ENCODE results near the gene DACT1. TPM values are rescaled to one million over a fixed set of nuclear protein-coding genes. Genes with fewer than 3 reads are reported as not detected.

The DACT1 gene
- total and polyA plus RNA-seq, 2 of the 13 experiments (the other 11 are each of a cell fraction or from before 2014, with no cell fraction given) = 0.01 TPM; not detected in 1

- ATAC-seq (no peak), FAIRE-seq (no peak), DNase-seq (ENCODE audit: low spot score) (no peak)
- intact Hi-C loops (cut with micrococcal nuclease; ENCODE audit: unreplicated experiment) = no loop called here
- no peak overlapping the region for H3K4me2 ChIP-seq (ENCODE audit: low read depth, low read length)
- H3K27me3 ChIP-seq (ENCODE audit: control insufficient read depth in 1 of 2, insufficient read depth in 2 of 2, low read length in 2 of 2) = no peaks in the 10 kb centered on the region
- no peaks in the 10 kb centered on the region for H3K4me1 ChIP-seq (ENCODE audit: insufficient read depth, low read length)
- no peak overlapping the region for H3K4me3 ChIP-seq (replicated peaks in 1 of 3; ENCODE audit: insufficient read depth in 1 of 3, low read depth in 2 of 3, low read length in 3 of 3)
- H3K36me3 ChIP-seq (replicated peaks in 1 of 2; ENCODE audit: control insufficient read depth in 1 of 2, insufficient read depth in 2 of 2, low read length in 2 of 2) = no peaks in the 10 kb centered on the region
- H3K9ac ChIP-seq (ENCODE audit: insufficient read depth, low read depth, low read length) = no peak overlapping the region
- H3K79me2 ChIP-seq (ENCODE audit: insufficient read depth, low read length) = no peaks in the 10 kb centered on the region
- no peaks in the 10 kb centered on the region for H4K20me1 ChIP-seq (ENCODE audit: insufficient read depth, low read length)
- no TSS peak for BruUV-seq (replicated peaks)
- H2AFZ ChIP-seq (ENCODE audit: low read length) = no peak overlapping the region
- ChIA-PET POLR2A (no interaction called here), CTCF (ENCODE audit: low intra/inter-chr PET ratio, low total read pairs) (no interaction called here)
- H3K27ac ChIP-seq (ENCODE audit: extremely low read length, insufficient read depth, low read length) = no peak overlapping the region
- in situ Hi-C loops (cut with HindIII; ENCODE audit: extremely low pct_ligation_motif_present, low pct_unique_long_range_greater_than_20kb) = no loop called here
- WGBS (ENCODE audit: low lambda C conversion rate) = 22% methylated on average over 4 of the region's 4 CpGs
- no peaks in the 10 kb centered on the region for H3K9me3 ChIP-seq (ENCODE audit: low read length)
- TF ChIP-seq KIAA2018 (CRISPR knock-in tag; IDR thresholded peaks at IDR 0.05; ENCODE audit: borderline replicate concordance) (no peak), CAMTA2 (CRISPR knock-in tag; IDR thresholded peaks at IDR 0.05; ENCODE audit: borderline replicate concordance) (no peak), ZFX (CRISPR knock-in tag; IDR thresholded peaks at IDR 0.05; ENCODE audit: low read depth) (no peak), TFDP1 (CRISPR knock-in tag; IDR thresholded peaks at IDR 0.05; ENCODE audit: borderline replicate concordance) (no peak), SPEN (CRISPR knock-in tag; IDR thresholded peaks at IDR 0.05; ENCODE audit: low read depth) (no peak), ZNF607 (CRISPR knock-in tag; IDR thresholded peaks at IDR 0.05; ENCODE audit: borderline replicate concordance) (no peak), RFXANK (CRISPR knock-in tag; IDR thresholded peaks at IDR 0.05) (no peak), CHCHD3 (CRISPR knock-in tag; IDR thresholded peaks at IDR 0.05) (no peak), ZNF12 (CRISPR knock-in tag; IDR thresholded peaks at IDR 0.05) (no peak)
- TF ChIP-seq, protein P1, sequence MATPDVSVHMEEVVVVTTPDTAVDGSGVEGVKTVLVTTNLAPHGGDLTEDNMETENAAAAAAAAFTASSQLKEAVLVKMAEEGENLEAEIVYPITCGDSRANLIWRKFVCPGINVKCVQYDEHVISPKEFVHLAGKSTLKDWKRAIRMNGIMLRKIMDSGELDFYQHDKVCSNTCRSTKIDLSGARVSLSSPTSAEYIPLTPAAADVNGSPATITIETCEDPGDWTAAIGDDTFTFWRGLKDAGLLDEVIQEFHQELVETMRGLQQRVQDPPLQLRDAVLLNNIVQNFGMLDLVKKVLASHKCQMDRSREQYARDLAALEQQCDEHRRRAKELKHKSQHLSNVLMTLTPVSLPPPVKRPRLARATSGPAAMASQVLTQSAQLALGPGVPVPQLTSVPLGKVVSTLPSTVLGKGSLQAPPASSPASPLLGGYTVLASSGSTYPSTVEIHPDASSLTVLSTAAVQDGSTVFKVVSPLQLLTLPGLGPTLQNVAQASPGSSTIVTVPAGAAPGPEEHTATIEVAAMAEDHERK (CRISPR knock-in tag; IDR thresholded peaks at IDR 0.05; ENCODE audit: low read depth) = no peak
- TF ChIP-seq, protein P2, sequence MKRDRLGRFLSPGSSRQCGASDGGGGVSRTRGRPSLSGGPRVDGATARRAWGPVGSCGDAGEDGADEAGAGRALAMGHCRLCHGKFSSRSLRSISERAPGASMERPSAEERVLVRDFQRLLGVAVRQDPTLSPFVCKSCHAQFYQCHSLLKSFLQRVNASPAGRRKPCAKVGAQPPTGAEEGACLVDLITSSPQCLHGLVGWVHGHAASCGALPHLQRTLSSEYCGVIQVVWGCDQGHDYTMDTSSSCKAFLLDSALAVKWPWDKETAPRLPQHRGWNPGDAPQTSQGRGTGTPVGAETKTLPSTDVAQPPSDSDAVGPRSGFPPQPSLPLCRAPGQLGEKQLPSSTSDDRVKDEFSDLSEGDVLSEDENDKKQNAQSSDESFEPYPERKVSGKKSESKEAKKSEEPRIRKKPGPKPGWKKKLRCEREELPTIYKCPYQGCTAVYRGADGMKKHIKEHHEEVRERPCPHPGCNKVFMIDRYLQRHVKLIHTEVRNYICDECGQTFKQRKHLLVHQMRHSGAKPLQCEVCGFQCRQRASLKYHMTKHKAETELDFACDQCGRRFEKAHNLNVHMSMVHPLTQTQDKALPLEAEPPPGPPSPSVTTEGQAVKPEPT (CRISPR knock-in tag; IDR thresholded peaks at IDR 0.05; ENCODE audit: low read depth) = no peak
Observed at GRCh38 chr14:58598028-58598803, 39.5 kb upstream of the DACT1 start.

Measured in HepG2 (cell line).